KMS-11 (cell line): Measurements from ENCODE around the gene EXOC3L1.
A peak's percentile ranks its signal among the peaks of the same experiment; 100 is the strongest.

Source experiments
- H2AFZ ChIP-seq: fragments of 200-600 bp; sonication (generic); 2 replicates; pipeline ENCODE4 v1.6.1; 2016; ENCODE audit warnings: antibody characterized with exemption, mixed run types, low read depth
- H3K27ac ChIP-seq: fragments of 200-600 bp; sonication (generic); 2 replicates; pipeline ENCODE4 v1.6.1; 2016; ENCODE audit warnings: mild to moderate bottlenecking, mixed run types
- H3K27me3 ChIP-seq: fragments of 200-600 bp; sonication (generic); 2 replicates; pipeline ENCODE4 v1.6.1; 2017; ENCODE audit warnings: mild to moderate bottlenecking, low read depth, mixed run types, moderate library complexity; ENCODE audit not compliant: insufficient read depth
- H3K36me3 ChIP-seq: fragments of 200-600 bp; sonication (generic); 2 replicates; pipeline ENCODE4 v1.6.1; 2017; ENCODE audit warnings: mild to moderate bottlenecking, mixed run types; ENCODE audit not compliant: insufficient read depth
- H3K4me1 ChIP-seq: fragments of 200-600 bp; sonication (generic); 2 replicates; pipeline ENCODE4 v1.6.1; 2016; ENCODE audit warnings: mild to moderate bottlenecking, low read depth, mixed run types; ENCODE audit not compliant: poor library complexity, severe bottlenecking
- H3K4me2 ChIP-seq: fragments of 200-600 bp; sonication (generic); 2 replicates; pipeline ENCODE4 v1.7.0; 2016; ENCODE audit warnings: mild to moderate bottlenecking, mixed run types
- H3K4me3 ChIP-seq: fragments of 200-600 bp; sonication (generic); IDR thresholded peaks from 2 replicates; pipeline ENCODE4 v1.6.1; 2017; ENCODE audit warnings: low read depth, low read length, mixed read lengths; ENCODE audit not compliant: insufficient read depth
- H3K79me2 ChIP-seq: fragments of 200-600 bp; sonication (generic); 2 replicates; pipeline ENCODE4 v1.6.1; 2016; ENCODE audit warnings: low read depth, mixed run types; ENCODE audit not compliant: insufficient read depth
- H3K9ac ChIP-seq: fragments of 200-600 bp; sonication (generic); 2 replicates; pipeline ENCODE4 v1.6.1; 2016; ENCODE audit warnings: mild to moderate bottlenecking, mixed run types
- H4K20me1 ChIP-seq: fragments of 200-600 bp; sonication (generic); 2 replicates; pipeline ENCODE4 v1.6.1; 2016; ENCODE audit warnings: mild to moderate bottlenecking, mixed run types; ENCODE audit not compliant: insufficient read depth
- CTCF ChIP-seq: fragments of 200-600 bp; sonication (generic); conservative IDR thresholded peaks from 2 replicates; pipeline ENCODE4 v1.6.1; 2017; ENCODE audit warnings: low read depth, mild to moderate bottlenecking, antibody characterized with exemption, low read length, moderate library complexity, mixed read lengths

EXOC3L1 gene

GRCh38 chr16:67154578-67155294 is 35.2 kb downstream of the EXOC3L1 start:
- peaks cover 15% of the 10 kb centered on the region for H3K4me1 ChIP-seq
- H3K36me3 ChIP-seq: no peaks in the 10 kb centered on the region
- no peak overlapping the region for H2AFZ ChIP-seq
- H3K4me3 ChIP-seq: no peak overlapping the region
- H4K20me1 ChIP-seq: no peaks in the 10 kb centered on the region
- no peak overlapping the region for H3K4me2 ChIP-seq
- no peak overlapping the region for H3K27ac ChIP-seq
- no peaks in the 10 kb centered on the region for H3K79me2 ChIP-seq
- no peak for TF ChIP-seq CTCF
- no peak overlapping the region for H3K9ac ChIP-seq
- no peaks in the 10 kb centered on the region for H3K27me3 ChIP-seq

GRCh38 chr16:67151431-67152097 is 38.4 kb downstream of the EXOC3L1 start:
- peak overlapping the region; percentile 86; the same call in 1 of the 2 replicates for H3K4me2 ChIP-seq
- H3K79me2 ChIP-seq: no peaks in the 10 kb centered on the region
- no peak overlapping the region for H2AFZ ChIP-seq
- H3K4me1 ChIP-seq: peaks cover 2% of the 10 kb centered on the region
- no peak for TF ChIP-seq CTCF
- H3K36me3 ChIP-seq: no peaks in the 10 kb centered on the region
- H4K20me1 ChIP-seq: no peaks in the 10 kb centered on the region
- no peak overlapping the region for H3K4me3 ChIP-seq
- H3K27ac ChIP-seq: no peak overlapping the region
- H3K9ac ChIP-seq: no peak overlapping the region
- no peaks in the 10 kb centered on the region for H3K27me3 ChIP-seq

GRCh38 chr16:67150833-67151396 is 39.0 kb downstream of the EXOC3L1 start, which contains the start of gene B3GNT9:
Gene B3GNT9, minus strand, starts transcription at chr16:67150998. Its CDS starts 513 bp downstream, at chr16:67150485.
- no peak within 1 kb of the TSS for H3K4me3 ChIP-seq
- peaks cover 2% of the 10 kb centered on the region for H3K4me1 ChIP-seq
- peak within 1 kb of the TSS; percentile 27; the same call in 1 of the 2 replicates for H3K9ac ChIP-seq
- TF ChIP-seq CTCF: no peak
- H3K79me2 ChIP-seq: no peaks in the 10 kb centered on the region
- H3K27me3 ChIP-seq: no peaks in the 10 kb centered on the region
- H2AFZ ChIP-seq: peak within 1 kb of the TSS; percentile 82
- peak within 1 kb of the TSS; percentile 86 for H3K4me2 ChIP-seq
- H4K20me1 ChIP-seq: no peaks in the 10 kb centered on the region
- no peaks in the 10 kb centered on the region for H3K36me3 ChIP-seq
- H3K27ac ChIP-seq: no peak within 1 kb of the TSS

GRCh38 chr16:67150047-67150832 is 39.7 kb downstream of the EXOC3L1 start:
- H3K27me3 ChIP-seq: no peaks in the 10 kb centered on the region
- no peak overlapping the region for H3K4me3 ChIP-seq
- peak overlapping the region; percentile 86 for H3K4me2 ChIP-seq
- peak overlapping the region; percentile 82 for H2AFZ ChIP-seq
- no peak overlapping the region for H3K27ac ChIP-seq
- peak overlapping the region; percentile 27; the same call in 1 of the 2 replicates for H3K9ac ChIP-seq
- no peaks in the 10 kb centered on the region for H3K79me2 ChIP-seq
- H3K4me1 ChIP-seq: peaks cover 2% of the 10 kb centered on the region
- no peaks in the 10 kb centered on the region for H4K20me1 ChIP-seq
- H3K36me3 ChIP-seq: peaks cover 3% of the 10 kb centered on the region; the same call in 1 of the 2 replicates
- no peak for TF ChIP-seq CTCF
